ENCODE measurements around the gene POMT1.

POMT1 gene

DNA sequence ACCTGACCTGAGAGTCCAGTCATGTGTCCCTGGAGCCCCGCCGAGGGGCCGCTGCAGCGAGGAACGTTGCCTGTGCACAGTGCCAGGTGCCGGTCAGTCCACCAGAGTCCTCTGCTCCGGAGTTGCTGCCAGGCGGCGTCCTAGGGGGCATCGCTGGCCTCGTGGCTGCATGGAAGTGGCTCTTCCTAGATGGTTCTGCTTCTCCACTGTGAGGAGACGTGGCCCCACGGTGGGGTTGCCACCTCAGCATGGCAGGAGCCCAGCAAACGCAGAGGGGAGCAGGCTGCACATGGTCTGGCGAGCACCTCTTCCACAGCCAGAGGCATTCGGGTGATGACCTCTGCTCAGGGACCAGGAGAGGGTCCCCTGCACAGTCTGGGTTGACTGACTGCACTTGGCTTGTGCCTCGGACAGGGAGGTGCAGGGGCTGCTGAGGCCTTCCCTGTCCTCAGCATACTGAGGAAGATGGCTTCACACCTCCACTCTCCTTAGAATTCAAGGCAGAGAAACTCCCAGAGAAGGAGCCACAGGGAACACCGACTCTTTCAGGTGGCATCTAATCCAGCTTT lies 25.9 kb upstream of the POMT1 start:
- DNase-seq: no peak

DNA sequence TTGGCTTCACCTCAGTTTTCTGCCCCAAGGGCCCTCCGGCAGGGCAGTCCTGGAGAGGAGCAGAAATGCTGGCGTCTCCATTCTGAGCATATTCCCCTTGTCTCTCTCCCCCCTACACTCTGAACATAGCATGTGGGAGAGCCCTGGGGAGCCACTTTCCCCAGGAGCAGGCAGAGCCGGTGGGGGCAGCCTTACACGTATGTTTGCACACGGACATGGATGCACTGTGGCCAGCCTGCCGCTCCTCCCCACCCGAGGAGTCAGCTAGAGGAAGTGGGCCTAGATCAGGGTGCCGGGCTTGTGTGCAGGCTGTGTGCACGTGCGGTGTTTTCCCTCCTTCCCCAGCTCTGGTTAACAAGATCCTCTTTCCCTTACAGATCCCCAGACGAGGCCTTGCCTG lies 25.4 kb upstream of the POMT1 start:
- no peak for DNase-seq

DNA sequence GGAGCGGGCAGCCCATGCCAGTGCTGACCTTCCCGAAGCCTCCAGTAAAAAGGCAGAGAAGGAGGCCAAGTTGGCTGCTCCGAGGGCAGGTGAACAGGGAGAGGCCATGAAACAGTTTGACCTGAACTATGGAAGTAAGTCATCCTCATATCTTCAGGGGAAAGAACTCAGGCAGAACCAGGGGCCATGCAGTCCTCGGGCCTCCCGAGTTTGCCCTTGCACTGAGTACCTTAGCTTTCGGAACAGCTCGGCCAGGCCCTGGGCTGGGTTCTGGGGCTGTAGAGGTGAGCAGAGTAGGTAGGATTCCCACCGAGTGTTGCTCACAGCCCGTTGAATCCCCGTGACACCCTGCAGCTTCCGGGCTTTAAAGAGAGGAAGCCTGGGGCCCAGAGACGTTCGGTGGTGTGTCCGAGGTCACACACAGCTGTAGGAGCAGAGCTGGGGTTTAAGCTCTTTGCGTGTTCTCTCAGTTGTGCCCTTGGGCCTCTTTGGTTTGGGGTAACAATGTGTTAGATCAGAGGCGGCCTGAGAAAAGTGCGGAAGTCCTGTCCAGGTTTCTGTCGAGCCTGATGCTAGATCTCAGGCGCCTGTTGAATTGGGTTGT lies 24.8 kb upstream of the POMT1 start:
- no peak for DNase-seq

DNA sequence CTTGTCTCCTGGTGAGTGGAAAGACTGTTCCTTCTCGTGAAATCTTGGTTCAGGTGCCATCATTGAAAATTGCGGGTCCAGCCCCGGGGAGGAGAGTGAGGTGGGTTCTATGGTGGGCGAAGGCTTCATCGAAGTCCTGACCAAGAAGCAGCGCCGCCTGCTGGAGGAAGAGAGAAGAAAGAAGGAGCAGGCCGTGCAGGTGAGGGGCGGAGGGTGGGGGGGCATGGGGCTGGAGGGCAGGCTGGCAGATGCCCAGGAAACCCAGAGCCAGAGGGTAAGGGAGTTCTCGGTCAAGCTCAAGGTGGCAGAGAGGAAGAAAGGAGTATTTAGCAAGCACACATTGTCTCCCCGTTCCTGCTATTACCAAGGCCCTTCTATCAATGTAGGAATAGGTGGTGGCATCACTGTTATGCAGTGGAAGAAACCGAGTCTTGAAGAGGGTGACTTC lies 24.3 kb upstream of the POMT1 start:
- DNase-seq: peak; percentile 12 to 48 (median 41)

DNA sequence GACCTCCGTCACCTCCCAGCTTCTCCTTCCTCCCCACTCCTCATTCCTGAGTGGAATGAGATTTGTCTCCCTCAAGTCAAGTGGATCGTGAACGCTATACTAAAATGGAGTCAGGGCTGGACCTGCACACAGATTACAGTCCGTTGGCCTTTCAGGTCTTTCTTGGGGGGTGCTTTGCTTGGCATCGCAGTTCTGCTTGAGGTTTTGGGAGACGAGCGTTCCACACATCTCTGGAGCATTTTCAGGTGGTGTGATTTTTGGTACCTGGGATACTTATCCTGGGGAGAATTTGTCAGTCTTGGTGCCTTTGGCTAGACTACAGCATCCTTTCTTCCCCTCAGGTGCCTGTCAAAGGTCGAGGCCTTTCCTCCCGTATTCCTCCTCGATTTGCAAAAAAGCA lies 23.8 kb upstream of the POMT1 start:
- DNase-seq: no peak

DNA sequence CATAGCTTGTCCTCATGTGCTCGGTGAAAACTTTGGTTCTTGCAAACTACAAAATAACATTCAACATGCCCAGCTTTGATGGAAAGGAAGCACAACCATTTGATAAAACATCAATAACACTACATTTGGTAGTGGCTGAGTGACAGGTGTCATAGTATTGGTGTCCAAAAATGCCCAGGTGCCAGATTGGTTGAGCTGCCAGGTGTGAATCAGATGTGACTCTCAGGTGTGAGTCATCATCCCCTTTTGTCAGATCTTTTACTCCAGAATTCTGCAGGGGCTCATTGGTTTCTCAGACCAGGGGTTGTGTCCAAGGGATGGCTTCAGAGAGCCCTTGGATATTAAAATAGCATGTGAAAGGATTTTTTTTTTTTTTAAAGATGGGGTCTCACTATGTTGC lies 22.5 kb upstream of the POMT1 start:
- no peak for DNase-seq

DNA sequence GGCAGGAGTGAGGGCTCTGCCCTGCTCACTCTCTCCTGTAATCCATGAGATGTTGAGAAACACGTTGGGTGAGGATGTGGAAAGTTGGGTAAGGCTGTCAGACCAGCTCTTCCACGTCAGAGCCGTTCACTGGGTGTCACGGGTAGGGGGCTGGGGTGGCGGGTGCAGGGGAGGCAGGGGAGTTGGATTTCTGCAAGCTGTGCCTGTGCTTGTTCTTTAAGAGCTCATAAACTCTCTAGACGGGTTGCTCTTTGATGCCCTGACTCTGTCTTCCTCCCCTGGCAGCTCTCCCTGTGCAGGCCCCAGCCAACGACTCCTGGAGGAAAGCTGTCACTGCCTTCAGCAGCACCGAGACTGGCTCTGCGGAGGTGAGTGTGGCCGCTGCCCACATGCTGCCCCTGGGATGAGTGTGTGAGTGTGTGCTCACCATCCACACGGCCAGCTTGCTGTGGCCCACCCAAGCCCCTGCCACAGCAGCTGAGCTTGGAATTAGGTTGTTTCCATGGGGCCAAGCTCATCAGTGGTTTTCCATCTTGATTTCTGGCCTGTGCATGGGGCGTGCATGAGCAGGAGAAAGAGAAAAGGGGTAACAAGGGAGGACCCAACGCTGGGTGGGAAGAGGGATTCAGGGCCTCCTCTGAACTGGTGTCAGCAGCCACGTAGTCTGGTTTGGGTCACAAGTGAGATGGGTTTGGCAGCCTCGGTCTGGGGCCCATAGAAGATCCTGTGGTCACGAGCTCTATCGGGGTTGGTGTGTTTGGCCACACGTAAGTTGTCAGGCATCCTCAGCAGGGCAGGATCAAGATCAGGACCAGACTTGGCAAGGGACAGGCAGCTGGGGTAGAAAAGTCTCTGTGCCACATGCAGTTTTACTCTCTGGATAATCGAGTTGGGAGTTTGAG lies 21.0 kb upstream of the POMT1 start:
- DNase-seq: no peak

DNA sequence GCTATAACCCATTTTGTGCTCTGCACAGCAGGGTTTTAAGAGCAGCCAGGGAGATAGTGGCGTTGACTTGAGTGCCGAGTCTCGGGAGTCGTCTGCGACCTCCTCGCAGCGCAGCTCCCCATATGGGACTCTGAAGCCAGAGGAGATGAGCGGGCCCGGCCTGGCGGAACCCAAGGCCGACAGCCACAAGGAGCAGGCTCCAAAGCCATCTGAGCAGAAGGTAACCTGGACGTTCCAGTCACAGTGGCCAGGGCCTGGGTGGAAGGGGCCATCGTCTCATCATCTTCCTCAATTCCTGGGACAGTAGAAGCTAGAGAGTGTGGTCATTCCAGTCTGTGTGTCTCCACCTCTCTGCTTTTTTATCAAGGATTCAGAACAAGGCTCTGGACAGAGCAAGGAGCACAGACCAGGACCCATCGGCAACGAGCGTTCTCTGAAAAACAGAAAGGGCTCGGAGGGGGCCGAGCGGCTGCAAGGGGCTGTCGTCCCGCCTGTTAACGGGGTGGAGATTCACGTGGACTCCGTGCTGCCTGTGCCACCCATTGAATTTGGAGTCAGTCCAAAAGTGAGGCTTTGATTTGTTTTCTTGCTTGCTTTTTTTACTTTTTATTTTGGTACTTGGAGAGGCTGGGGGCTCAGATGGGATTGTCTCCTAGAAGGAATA lies 20.2 kb upstream of the POMT1 start:
- DNase-seq: no peak

DNA sequence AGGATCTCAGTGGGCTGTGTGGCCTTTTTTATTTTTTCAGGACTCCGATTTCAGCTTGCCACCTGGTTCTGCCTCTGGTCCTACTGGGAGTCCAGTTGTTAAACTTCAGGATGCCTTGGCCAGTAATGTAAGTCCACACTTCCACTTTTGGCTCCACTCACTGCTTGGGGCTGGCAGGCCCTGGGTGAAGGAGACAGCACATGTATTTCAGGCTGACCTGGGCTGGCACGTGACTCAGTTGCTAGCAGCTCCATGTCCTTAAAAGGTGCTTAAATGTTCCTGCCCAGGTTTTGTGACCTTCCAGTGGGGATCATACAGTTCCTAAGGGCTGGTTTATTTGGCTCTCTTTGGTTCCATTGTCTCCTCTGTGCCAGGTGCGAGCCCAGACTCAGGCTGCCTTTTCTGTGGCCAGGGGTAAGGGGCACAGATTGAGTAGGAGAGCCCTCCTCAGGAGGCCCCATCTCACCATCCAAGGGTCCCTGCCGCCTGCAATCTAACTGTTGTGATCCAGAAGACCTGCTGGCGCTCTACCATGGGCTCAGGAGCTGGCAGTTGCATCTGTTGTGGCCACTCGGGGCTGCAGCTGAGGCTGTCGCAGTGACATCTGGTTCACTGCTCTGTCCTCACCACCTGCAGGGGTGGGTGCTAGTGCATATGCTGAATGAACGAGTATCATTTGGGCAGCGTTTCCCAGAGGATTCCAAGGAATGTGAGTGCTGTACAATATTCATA lies 19.2 kb upstream of the POMT1 start:
- DNase-seq: no peak

DNA sequence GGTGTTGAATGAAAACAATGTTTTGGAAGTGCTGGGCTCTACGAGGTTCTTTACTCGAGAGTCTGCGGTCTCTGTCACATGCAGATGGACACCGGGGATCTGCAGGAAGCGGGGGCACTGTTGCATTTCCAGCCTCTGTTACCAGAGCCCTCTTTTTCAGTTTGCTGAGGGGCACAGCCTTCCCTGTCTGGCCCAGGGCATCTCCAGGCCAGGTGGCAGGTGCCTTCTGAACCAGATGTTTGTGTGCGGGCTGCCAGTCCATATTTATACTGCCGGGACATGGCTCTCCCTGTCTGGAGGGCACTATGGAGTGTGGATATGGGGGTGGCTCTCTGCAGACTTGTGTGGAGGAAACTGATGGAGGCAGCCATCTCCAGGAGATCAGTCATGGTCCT lies 18.7 kb upstream of the POMT1 start:
- DNase-seq: no peak

DNA sequence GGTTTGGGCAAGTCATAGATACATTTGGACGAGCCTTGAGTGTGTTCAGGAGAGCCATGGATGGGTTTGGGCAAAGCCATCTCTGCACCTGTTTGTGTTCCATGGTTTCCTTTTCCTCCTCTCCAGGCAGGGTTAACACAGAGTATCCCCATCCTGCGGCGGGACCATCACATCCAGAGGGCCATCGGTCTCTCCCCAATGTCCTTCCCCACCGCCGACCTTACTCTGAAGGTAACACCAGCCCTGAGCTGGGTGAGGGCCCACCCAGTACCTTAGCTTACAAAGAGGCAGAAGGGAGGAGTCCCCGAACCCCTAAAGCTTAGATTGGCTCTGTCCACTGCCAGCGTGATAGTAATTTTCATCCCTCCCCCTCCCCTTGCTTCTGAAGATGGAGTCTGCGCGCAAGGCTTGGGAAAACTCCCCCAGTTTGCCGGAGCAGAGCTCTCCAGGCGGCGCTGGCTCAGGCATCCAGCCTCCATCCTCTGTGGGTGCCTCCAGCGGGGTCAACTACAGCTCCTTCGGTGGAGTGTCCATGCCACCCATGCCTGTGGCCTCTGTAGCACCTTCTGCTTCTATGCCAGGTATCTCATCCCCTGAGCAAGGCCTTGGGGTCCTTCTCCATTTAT lies 18.0 kb upstream of the POMT1 start:
- no peak for DNase-seq

DNA sequence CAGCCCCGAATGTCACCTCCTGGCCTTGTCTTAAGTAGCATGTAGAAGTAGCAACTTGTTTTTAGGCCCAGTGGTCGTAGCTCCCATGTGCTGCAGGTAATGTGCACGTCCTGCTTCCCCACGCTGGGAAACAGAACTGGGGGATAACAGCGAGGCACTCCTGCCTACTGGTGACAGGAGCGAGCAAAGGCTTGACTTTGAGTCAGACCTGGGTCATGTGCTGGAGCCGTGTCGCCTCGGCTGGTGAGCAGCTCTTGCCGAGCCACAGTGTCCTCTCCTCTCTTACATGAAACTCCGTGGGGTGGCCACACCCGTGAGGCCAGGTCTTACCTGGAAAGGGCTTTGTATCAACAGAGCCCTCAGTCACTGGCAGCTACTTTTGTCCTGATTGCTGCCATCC lies 17.5 kb upstream of the POMT1 start:
- no peak for DNase-seq

DNA sequence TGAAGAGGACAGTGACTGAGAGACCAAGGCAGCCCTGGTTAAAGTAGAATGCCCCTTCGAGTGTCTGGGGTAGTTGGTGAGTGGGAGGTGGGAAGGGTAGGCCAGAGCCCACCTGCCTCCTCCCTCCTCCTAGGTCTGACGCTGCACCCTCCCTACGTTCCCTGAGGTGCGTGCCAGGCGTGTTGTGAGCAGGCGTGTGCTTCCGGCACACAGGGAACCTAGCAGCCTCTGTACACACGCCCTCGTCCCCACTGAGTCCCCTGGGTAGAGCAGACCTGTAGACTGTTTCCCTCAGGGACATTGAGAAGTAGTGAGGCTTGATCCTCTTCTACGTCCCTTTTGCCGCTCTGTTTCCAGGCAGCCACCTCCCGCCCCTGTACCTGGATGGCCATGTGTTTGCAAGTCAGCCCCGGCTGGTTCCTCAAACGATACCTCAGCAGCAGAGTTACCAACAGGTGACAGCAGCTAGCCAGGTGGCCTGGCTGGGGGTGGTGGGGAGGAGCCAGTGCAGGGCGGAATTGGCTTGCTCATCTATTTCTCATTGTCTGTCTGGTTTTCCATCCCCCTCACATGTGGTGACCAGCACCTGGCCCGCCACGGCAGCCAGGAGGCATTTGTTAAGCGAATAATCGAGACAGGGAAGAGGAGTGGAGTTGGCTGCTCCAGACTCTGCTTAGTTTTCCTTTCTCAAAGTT lies 16.8 kb upstream of the POMT1 start:
- DNase-seq: no peak

DNA sequence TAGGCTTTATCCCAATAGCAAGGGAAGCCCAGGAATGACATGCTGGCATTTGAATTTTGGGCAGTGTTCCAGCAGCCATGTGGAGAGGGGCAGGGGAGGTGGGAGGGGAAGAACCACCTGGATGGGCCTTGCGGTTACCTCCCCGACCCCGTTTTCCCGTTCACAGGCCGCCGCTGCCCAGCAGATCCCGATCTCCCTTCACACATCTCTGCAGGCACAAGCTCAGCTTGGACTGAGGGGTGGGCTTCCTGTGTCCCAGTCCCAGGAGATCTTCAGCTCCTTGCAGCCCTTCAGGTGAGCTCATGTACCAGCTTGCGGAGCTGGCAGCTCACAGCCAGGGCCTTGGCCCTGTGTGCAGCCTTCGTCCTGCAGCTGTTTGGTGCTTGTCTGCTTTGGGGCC lies 15.7 kb upstream of the POMT1 start:
- DNase-seq: no peak

DNA sequence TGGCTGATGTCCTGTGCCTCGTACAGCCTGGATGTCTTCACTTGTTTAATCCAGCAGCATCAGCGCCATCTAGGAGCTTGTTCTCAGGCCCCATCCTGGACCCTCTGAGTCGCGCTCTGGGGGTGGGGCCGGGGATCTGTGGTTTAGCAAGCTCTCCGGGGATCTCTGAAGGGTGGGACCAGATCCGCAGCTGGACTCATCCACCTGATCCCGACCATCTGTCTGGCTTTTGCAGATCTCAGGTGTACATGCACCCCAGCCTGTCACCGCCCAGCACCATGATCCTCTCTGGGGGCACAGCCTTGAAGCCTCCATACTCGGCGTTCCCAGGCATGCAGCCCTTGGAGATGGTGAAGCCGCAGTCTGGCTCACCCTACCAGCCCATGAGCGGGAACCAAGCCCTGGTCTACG lies 15.1 kb upstream of the POMT1 start:
- no peak for DNase-seq

DNA sequence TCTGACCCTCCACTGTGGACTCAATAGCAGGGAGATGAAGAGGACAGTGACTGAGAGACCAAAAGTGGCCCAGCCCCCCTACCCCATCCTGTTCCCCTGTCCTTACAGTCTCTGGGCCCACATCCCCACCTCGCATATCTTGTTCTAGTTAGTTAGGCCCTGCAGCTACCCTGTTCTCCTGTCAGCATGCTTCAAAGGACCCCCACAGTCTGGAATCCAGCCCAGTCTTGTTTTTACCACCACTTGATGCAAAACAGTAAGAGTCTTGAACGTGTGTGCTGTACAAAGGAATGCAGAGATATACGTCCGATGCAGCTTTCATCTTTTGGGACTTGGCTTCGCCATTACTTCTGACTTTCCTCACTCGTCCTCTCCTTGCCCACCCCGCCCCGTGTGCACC lies 12.2 kb upstream of the POMT1 start:
- DNase-seq: no peak

DNA sequence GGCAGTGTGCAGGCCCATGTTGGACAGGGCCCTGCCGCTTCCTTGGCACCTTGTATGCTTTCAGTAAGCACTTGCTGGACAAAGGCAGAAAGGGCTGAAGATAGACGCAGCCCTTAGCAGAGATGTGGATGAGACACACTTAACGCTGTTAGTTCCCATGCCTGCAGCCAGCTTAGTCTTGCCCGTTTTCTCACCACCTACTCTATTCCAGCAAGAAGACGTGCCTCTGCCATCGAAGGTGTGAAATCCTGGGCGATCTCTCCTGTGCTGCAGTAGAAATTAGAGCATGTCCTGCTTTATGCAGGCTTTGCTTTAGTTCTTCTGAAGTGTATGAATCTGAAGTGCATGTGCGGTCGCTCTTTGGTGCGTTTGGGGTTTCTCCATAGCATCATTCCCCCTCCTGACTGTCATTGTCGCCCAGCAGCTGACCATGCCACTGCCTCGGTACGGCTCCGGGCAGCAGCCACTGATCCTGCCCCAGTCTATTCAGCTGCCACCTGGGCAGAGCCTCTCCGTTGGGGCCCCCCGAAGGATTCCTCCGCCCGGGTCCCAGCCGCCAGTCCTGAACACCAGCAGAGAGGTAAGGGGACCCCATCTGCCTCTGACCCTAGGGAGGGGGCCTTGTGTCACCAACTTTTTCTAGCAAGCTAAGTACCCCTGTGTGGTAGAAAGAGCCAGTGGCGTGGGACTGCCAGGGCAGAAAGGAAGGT lies 11.6 kb upstream of the POMT1 start:
- no peak for DNase-seq

DNA sequence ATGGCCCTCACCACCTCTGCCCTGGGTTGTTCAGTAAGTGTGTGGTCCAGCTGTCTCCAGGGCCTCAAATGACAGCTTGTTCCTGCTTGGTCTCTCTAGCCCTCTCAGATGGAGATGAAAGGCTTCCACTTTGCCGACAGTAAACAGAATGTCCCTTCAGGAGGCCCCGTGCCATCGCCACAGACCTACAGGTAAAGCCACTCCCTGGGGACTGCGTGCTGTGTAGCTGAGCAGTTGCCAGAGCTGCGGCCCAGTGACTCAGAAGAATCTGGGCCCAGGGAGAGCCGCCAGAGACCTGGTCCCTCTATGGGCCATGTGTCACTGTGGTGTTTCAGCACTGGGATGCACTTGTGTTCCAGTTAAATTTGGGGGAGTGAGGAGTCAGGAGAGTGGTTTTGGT lies 10.6 kb upstream of the POMT1 start:
- no peak for DNase-seq

DNA sequence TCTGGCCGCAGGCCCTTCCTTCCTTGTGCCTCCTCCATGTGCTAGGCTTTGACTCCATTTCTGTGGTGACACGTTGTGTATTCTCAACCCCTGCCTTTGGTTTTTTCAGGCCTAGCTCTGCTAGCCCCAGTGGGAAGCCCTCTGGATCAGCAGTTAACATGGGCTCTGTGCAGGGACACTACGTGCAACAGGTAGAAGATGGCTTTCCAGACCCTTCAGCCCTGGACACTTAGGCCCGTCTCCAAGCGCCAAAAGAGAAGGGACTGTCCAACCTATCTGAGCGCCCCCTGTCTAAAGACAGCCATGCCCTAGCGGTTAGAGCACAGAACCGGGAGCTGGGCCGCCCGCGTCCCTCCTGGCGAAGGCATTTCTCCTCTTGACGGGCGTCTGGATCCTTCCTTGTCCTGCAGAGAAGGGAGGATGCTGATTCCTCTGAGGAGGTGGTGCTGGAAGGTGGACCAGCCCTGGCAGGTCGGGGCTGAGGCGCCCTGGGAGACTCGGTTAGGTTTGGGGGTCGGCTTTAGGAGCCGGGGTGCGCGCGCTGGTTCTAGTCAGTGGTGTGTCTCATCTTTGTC lies 8.3 kb upstream of the POMT1 start:
- DNase-seq: no peak

DNA sequence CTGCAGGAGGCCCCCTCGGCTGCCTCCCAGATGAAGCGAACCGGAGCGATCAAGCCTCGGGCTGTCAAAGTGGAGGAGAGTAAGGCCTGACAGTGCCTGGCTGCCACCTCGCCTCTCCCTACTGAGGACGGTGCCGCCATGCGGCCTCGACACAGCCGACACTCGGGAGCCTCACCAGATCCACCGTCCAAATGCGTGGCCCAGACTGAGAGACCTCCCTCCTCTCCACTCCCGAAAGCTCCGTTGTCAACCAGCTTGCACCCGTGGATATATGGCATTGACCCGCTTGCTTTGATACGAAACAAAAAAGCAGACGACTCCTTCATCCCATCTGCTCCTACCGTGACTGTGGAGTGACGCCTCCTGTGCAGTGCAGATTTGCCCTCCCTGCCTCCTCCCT lies 6.9 kb upstream of the POMT1 start:
- DNase-seq: no peak

All from T-helper 2 cell (primary cell).